GM12878 (cell line): Measurements from ENCODE around the gene LPIN1. TPM values are rescaled to one million over a fixed set of nuclear protein-coding genes. Genes with fewer than 3 reads are reported as not detected.

Experiments used
- BACH1 ChIP-seq: fragments of 450-650 bp; IDR thresholded peaks from 2 replicates; pipeline ENCODE4 v1.6.1; 2017; ENCODE audit warnings: mild to moderate bottlenecking, borderline replicate concordance
- BCL11A ChIP-seq: IDR thresholded peaks from 2 replicates; pipeline ENCODE4 v1.6.1; 2011; ENCODE audit warnings: low read depth, low read length
- CBX5 ChIP-seq: sonication (generic); IDR thresholded peaks from 2 replicates; pipeline ENCODE4 v1.6.1; 2016; ENCODE audit warnings: low read depth, moderate library complexity, mild to moderate bottlenecking, inconsistent platforms
- CREM ChIP-seq: IDR thresholded peaks from 2 replicates; pipeline ENCODE4 v1.6.1; 2014; ENCODE audit warnings: antibody characterized with exemption, low read depth
- HCFC1 ChIP-seq: fragments of 150-350 bp; IDR thresholded peaks from 2 replicates; pipeline ENCODE4 v1.6.1; 2014; ENCODE audit warnings: low read length
- IKZF1 ChIP-seq: fragments of 450-650 bp; conservative IDR thresholded peaks from 2 replicates; pipeline ENCODE4 v1.6.1; 2017; ENCODE audit warnings: antibody characterized with exemption, mild to moderate bottlenecking
- NBN ChIP-seq: fragments of 450-650 bp; IDR thresholded peaks from 2 replicates; pipeline ENCODE4 v1.6.1; 2016
- NFYA ChIP-seq: IDR thresholded peaks from 2 replicates; pipeline ENCODE4 v1.6.1; 2011; ENCODE audit warnings: low read depth, mild to moderate bottlenecking, low read length, improper control_type of control experiment, borderline replicate concordance
- NR2F1 ChIP-seq: fragments of 450-650 bp; conservative IDR thresholded peaks from 2 replicates; pipeline ENCODE4 v1.6.1; 2017; ENCODE audit warnings: mild to moderate bottlenecking
- POLR2A ChIP-seq: IDR thresholded peaks from 2 replicates; pipeline ENCODE4 v1.6.1; 2011; ENCODE audit warnings: low read depth, mild to moderate bottlenecking, low read length
- RELA ChIP-seq: fragments of 450-650 bp; IDR thresholded peaks from 2 replicates; pipeline ENCODE4 v1.8.0; 2014; ENCODE audit warnings: borderline replicate concordance; ENCODE audit not compliant: partially characterized antibody
- SIX5 ChIP-seq: IDR thresholded peaks from 2 replicates; pipeline ENCODE4 v1.6.1; 2011; ENCODE audit warnings: mild to moderate bottlenecking, low read depth, low read length, moderate library complexity; ENCODE audit not compliant: severe bottlenecking
- STAT3 ChIP-seq: IDR thresholded peaks from 2 replicates; pipeline ENCODE4 v1.6.1; 2011; ENCODE audit warnings: low read depth, low read length, improper control_type of control experiment
- WRNIP1 ChIP-seq: IDR thresholded peaks from 2 replicates; pipeline ENCODE4 v1.6.1; 2011; ENCODE audit warnings: low read depth, low read length, improper control_type of control experiment, borderline replicate concordance
- ZNF384 ChIP-seq: IDR thresholded peaks from 2 replicates; pipeline ENCODE4 v1.6.1; 2012; ENCODE audit warnings: low read depth, mild to moderate bottlenecking, low read length, improper control_type of control experiment, borderline replicate concordance
- polyA plus RNA-seq, 11 experiments: library from polyadenylated mRNA; depleted of rRNA in 4 of 11; unstranded in 6 of 11; stranded (reverse) in 5 of 11; fragments of >200 nt; fragmentation: Nextera tagmentation in 4 of 11; fragmentation: Illumina TruSeq in 1 of 11; extraction: Ambion mirVana in 4 of 11; extraction: Trizol in 1 of 11; gene quantifications; 1 replicate in 1 of 11; 2 replicates in 10 of 11; pipeline versions ENCODE4 v1.2.1 to v1.2.3, GENCODE V29; 2011 to 2016; ENCODE audit warnings: inconsistent platforms in 2 of 11, missing spikeins in 2 of 11, low read depth in 1 of 11
- total RNA-seq, 4 experiments: library from RNA; depleted of rRNA in 3 of 4; stranded (reverse); fragments of >200 nt in 3 of 4; fragmentation: Illumina TruSeq in 1 of 4; extraction: Trizol in 1 of 4; gene quantifications; 2 replicates each; pipeline versions ENCODE4 v1.2.1 to v1.2.3, GENCODE V29; 2013 to 2021
- TF ChIP-seq, protein P1 (sequence below): IDR thresholded peaks from 2 replicates; pipeline ENCODE4 v1.6.1; 2012; ENCODE audit warnings: mild to moderate bottlenecking, low read depth, low read length
- TF ChIP-seq, protein P2 (sequence below): fragments of 450-650 bp; IDR thresholded peaks from 2 replicates; pipeline ENCODE4 v1.6.1; 2016; ENCODE audit warnings: mild to moderate bottlenecking
- TF ChIP-seq, protein P3 (sequence below): fragments of 150-350 bp; IDR thresholded peaks from 2 replicates; pipeline ENCODE4 v1.6.1; 2014; ENCODE audit warnings: mild to moderate bottlenecking, low read depth, low read length
- TF ChIP-seq, protein P4 (sequence below): fragments of 450-650 bp; IDR thresholded peaks from 2 replicates; pipeline ENCODE4 v1.6.1; 2017; ENCODE audit warnings: mild to moderate bottlenecking
- TF ChIP-seq, protein P5 (sequence below): fragments of 450-650 bp; IDR thresholded peaks from 2 replicates; pipeline ENCODE4 v1.6.1; 2017; ENCODE audit warnings: mild to moderate bottlenecking, moderate library complexity

LPIN1 gene
- total and polyA plus RNA-seq, 10 of the 15 experiments (the other 5 are each of a cell fraction or from before 2014, with no cell fraction given), result 18.8 to 82.5 (median 50.3) TPM

DNA sequence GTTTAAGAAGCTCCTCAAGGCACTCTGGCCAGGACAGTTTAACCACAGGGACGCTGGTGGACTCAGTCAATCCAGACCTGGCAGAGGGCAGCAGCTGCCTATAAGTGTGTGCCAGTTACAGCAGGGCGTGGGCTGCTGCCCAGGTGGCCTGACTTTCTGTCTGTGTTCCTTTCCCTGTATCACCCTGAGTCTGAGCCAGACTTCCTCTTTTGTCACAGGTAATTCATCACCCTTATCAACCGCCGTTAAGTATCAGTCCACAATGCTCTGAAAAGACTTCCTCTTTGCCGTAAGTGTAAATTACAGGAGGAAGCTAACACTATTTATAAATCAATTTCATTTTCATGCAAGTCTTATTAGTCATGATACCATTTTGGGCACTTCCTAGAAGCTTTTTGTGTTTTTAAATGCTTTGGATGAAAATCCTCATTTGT is 7.0 kb downstream of the LPIN1 start (continued):
- TF ChIP-seq, protein P1, sequence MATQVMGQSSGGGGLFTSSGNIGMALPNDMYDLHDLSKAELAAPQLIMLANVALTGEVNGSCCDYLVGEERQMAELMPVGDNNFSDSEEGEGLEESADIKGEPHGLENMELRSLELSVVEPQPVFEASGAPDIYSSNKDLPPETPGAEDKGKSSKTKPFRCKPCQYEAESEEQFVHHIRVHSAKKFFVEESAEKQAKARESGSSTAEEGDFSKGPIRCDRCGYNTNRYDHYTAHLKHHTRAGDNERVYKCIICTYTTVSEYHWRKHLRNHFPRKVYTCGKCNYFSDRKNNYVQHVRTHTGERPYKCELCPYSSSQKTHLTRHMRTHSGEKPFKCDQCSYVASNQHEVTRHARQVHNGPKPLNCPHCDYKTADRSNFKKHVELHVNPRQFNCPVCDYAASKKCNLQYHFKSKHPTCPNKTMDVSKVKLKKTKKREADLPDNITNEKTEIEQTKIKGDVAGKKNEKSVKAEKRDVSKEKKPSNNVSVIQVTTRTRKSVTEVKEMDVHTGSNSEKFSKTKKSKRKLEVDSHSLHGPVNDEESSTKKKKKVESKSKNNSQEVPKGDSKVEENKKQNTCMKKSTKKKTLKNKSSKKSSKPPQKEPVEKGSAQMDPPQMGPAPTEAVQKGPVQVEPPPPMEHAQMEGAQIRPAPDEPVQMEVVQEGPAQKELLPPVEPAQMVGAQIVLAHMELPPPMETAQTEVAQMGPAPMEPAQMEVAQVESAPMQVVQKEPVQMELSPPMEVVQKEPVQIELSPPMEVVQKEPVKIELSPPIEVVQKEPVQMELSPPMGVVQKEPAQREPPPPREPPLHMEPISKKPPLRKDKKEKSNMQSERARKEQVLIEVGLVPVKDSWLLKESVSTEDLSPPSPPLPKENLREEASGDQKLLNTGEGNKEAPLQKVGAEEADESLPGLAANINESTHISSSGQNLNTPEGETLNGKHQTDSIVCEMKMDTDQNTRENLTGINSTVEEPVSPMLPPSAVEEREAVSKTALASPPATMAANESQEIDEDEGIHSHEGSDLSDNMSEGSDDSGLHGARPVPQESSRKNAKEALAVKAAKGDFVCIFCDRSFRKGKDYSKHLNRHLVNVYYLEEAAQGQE, result no peak
- TF ChIP-seq, protein P2, sequence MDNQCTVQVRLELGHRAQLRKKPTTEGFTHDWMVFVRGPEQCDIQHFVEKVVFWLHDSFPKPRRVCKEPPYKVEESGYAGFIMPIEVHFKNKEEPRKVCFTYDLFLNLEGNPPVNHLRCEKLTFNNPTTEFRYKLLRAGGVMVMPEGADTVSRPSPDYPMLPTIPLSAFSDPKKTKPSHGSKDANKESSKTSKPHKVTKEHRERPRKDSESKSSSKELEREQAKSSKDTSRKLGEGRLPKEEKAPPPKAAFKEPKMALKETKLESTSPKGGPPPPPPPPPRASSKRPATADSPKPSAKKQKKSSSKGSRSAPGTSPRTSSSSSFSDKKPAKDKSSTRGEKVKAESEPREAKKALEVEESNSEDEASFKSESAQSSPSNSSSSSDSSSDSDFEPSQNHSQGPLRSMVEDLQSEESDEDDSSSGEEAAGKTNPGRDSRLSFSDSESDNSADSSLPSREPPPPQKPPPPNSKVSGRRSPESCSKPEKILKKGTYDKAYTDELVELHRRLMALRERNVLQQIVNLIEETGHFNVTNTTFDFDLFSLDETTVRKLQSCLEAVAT, result no peak
- no peak for TF ChIP-seq RELA
- TF ChIP-seq, protein P3, sequence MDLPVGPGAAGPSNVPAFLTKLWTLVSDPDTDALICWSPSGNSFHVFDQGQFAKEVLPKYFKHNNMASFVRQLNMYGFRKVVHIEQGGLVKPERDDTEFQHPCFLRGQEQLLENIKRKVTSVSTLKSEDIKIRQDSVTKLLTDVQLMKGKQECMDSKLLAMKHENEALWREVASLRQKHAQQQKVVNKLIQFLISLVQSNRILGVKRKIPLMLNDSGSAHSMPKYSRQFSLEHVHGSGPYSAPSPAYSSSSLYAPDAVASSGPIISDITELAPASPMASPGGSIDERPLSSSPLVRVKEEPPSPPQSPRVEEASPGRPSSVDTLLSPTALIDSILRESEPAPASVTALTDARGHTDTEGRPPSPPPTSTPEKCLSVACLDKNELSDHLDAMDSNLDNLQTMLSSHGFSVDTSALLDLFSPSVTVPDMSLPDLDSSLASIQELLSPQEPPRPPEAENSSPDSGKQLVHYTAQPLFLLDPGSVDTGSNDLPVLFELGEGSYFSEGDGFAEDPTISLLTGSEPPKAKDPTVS, result no peak
- no peak for TF ChIP-seq SIX5
- TF ChIP-seq IKZF1, result peak; percentile 95
- TF ChIP-seq, protein P4, sequence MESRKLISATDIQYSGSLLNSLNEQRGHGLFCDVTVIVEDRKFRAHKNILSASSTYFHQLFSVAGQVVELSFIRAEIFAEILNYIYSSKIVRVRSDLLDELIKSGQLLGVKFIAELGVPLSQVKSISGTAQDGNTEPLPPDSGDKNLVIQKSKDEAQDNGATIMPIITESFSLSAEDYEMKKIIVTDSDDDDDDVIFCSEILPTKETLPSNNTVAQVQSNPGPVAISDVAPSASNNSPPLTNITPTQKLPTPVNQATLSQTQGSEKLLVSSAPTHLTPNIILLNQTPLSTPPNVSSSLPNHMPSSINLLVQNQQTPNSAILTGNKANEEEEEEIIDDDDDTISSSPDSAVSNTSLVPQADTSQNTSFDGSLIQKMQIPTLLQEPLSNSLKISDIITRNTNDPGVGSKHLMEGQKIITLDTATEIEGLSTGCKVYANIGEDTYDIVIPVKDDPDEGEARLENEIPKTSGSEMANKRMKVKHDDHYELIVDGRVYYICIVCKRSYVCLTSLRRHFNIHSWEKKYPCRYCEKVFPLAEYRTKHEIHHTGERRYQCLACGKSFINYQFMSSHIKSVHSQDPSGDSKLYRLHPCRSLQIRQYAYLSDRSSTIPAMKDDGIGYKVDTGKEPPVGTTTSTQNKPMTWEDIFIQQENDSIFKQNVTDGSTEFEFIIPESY, result no peak
- peak; percentile 87 for TF ChIP-seq CREM
- peak; percentile 31; the same call in 1 of the 2 replicates for TF ChIP-seq POLR2A
- TF ChIP-seq HCFC1, result no peak
- peak; percentile 91 for TF ChIP-seq NBN
- TF ChIP-seq NFYA, result no peak
- TF ChIP-seq WRNIP1, result no peak
- TF ChIP-seq BACH1, result peak; percentile 88
- no peak for TF ChIP-seq ZNF384
- peak; percentile 85 for TF ChIP-seq BCL11A
- TF ChIP-seq STAT3, result no peak
- peak; percentile 58; the same call in 1 of the 2 replicates for TF ChIP-seq CBX5
- TF ChIP-seq, protein P5, sequence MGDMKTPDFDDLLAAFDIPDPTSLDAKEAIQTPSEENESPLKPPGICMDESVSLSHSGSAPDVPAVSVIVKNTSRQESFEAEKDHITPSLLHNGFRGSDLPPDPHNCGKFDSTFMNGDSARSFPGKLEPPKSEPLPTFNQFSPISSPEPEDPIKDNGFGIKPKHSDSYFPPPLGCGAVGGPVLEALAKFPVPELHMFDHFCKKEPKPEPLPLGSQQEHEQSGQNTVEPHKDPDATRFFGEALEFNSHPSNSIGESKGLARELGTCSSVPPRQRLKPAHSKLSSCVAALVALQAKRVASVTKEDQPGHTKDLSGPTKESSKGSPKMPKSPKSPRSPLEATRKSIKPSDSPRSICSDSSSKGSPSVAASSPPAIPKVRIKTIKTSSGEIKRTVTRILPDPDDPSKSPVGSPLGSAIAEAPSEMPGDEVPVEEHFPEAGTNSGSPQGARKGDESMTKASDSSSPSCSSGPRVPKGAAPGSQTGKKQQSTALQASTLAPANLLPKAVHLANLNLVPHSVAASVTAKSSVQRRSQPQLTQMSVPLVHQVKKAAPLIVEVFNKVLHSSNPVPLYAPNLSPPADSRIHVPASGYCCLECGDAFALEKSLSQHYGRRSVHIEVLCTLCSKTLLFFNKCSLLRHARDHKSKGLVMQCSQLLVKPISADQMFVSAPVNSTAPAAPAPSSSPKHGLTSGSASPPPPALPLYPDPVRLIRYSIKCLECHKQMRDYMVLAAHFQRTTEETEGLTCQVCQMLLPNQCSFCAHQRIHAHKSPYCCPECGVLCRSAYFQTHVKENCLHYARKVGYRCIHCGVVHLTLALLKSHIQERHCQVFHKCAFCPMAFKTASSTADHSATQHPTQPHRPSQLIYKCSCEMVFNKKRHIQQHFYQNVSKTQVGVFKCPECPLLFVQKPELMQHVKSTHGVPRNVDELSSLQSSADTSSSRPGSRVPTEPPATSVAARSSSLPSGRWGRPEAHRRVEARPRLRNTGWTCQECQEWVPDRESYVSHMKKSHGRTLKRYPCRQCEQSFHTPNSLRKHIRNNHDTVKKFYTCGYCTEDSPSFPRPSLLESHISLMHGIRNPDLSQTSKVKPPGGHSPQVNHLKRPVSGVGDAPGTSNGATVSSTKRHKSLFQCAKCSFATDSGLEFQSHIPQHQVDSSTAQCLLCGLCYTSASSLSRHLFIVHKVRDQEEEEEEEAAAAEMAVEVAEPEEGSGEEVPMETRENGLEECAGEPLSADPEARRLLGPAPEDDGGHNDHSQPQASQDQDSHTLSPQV, result peak; percentile 58
- TF ChIP-seq NR2F1, result peak; percentile 52; the same call in 1 of the 2 replicates
